Hepatocyte (in vitro differentiated cells): ENCODE results near the gene DNAJC5G. TPM values are rescaled to one million over a fixed set of nuclear protein-coding genes. Genes with fewer than 3 reads are reported as not detected.

Source experiments
- DNase-seq: peaks from one replicate; pipeline ENCODE4 v3.0.0-alpha.2; 2016; ENCODE audit warnings: low spot score
- H2AFZ ChIP-seq: fragments of 200-600 bp; sonication (generic); 2 replicates; pipeline ENCODE4 v1.6.0; 2016; ENCODE audit warnings: antibody characterized with exemption, mild to moderate bottlenecking
- H3K27ac ChIP-seq: fragments of 200-600 bp; sonication (generic); 2 replicates; pipeline ENCODE4 v1.5.1; 2016; ENCODE audit warnings: mild to moderate bottlenecking
- H3K27me3 ChIP-seq: fragments of 200-600 bp; sonication (generic); 2 replicates; pipeline ENCODE4 v1.6.1; 2016
- H3K36me3 ChIP-seq: fragments of 200-600 bp; sonication (generic); replicated peaks from 2 replicates; pipeline ENCODE4 v1.5.1; 2016; ENCODE audit warnings: low read depth; ENCODE audit not compliant: insufficient read depth
- H3K4me1 ChIP-seq: fragments of 200-600 bp; sonication (generic); 2 replicates; pipeline ENCODE4 v1.5.1; 2016; ENCODE audit warnings: mild to moderate bottlenecking, moderate library complexity; ENCODE audit not compliant: insufficient read depth
- H3K4me2 ChIP-seq: fragments of 200-600 bp; sonication (generic); 2 replicates; pipeline ENCODE4 v1.6.0; 2016
- H3K4me3 ChIP-seq: fragments of 200-600 bp; sonication (generic); 2 replicates; pipeline ENCODE4 v1.5.1; 2016; ENCODE audit warnings: mild to moderate bottlenecking
- H3K79me2 ChIP-seq: fragments of 200-600 bp; sonication (generic); 2 replicates; pipeline ENCODE4 v1.6.0; 2017; ENCODE audit warnings: mild to moderate bottlenecking
- H3K9me2 ChIP-seq: fragments of 200-600 bp; sonication (generic); replicated peaks from 2 replicates; pipeline ENCODE4 v1.6.0; 2017; ENCODE audit warnings: mild to moderate bottlenecking; ENCODE audit not compliant: insufficient read depth
- H3K9me3 ChIP-seq: fragments of 200-600 bp; sonication (generic); 2 replicates; pipeline ENCODE4 v1.5.1; 2016; ENCODE audit warnings: low read depth, mild to moderate bottlenecking
- H4K20me1 ChIP-seq: fragments of 200-600 bp; sonication (generic); 2 replicates; pipeline ENCODE4 v1.6.0; 2016; ENCODE audit warnings: mild to moderate bottlenecking; ENCODE audit not compliant: insufficient read depth, poor library complexity, severe bottlenecking
- EZH2 ChIP-seq: fragments of 200-600 bp; sonication (generic); IDR thresholded peaks from 2 replicates; pipeline ENCODE4 v1.6.1; 2016; ENCODE audit warnings: antibody characterized with exemption, mild to moderate bottlenecking, borderline replicate concordance
- EZH2phosphoT487 ChIP-seq: fragments of 200-600 bp; sonication (generic); IDR thresholded peaks from one replicate; pipeline ENCODE4 v1.6.1; 2018; ENCODE audit warnings: antibody characterized with exemption, mild to moderate bottlenecking, low read depth, moderate library complexity; ENCODE audit not compliant: unreplicated experiment, severe bottlenecking
- WGBS: methylation state at CpG from one replicate; pipeline ENCODE4 v1.1.6; 2016; ENCODE audit warnings: low lambda C conversion rate; ENCODE audit errors: missing lambda C conversion rate; 5-methylcytosine and 5-hydroxymethylcytosine counted together
- polyA plus RNA-seq: library from polyadenylated mRNA; unstranded; fragments of >200 nt; fragmentation: Nextera tagmentation; extraction: Ambion mirVana; gene quantifications from 2 replicates; pipeline ENCODE4 v1.2.1, GENCODE V29; 2016
- total RNA-seq: library from RNA; depleted of rRNA; stranded (reverse); fragments of >200 nt; gene quantifications from 2 replicates; pipeline ENCODE4 v1.2.3, GENCODE V29; 2014
- TF ChIP-seq, protein P1 (sequence below): fragments of 200-600 bp; sonication (generic); IDR thresholded peaks from 2 replicates; pipeline ENCODE4 v1.5.1; 2016; ENCODE audit warnings: antibody characterized with exemption, mild to moderate bottlenecking; ENCODE audit not compliant: poor library complexity

DNAJC5G gene
- total and polyA plus RNA-seq, 2 experiments from 2014 or later, result not detected

DNA sequence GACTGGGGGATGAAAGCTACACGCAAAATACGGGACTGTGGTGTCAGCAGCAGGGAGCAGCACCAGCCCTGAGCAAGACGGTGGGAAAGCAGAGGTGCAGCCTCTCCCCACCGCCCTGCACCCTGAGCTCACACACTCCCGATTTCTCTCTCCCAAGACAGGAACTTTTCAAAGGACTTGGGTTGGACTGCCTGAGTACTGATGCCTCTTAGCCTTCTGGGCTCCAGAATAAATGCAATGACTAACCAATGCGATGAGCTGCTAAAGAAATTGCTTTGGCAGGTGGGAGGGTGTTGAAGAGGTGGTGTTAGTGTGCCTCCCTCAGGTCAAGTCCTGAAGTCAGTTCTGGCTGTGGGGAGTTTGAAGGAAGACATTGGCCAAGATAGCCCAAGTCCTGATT lies 16.6 kb downstream of the DNAJC5G start:
- Histone ChIP-seq H3K4me3 (no peak overlapping the region), H3K4me1 (peaks cover 4% of the 10 kb centered on the region), H2AFZ (no peak overlapping the region), H3K36me3 (no peaks in the 10 kb centered on the region), H3K9me2 (no peaks in the 10 kb centered on the region), H3K4me2 (no peak overlapping the region), H3K27me3 (peaks cover 12% of the 10 kb centered on the region), H3K9me3 (no peaks in the 10 kb centered on the region), H3K27ac (no peak overlapping the region), H3K79me2 (no peaks in the 10 kb centered on the region), H4K20me1 (no peaks in the 10 kb centered on the region)
- TF ChIP-seq EZH2phosphoT487 (no peak), EZH2 (no peak)
- TF ChIP-seq, protein P1, sequence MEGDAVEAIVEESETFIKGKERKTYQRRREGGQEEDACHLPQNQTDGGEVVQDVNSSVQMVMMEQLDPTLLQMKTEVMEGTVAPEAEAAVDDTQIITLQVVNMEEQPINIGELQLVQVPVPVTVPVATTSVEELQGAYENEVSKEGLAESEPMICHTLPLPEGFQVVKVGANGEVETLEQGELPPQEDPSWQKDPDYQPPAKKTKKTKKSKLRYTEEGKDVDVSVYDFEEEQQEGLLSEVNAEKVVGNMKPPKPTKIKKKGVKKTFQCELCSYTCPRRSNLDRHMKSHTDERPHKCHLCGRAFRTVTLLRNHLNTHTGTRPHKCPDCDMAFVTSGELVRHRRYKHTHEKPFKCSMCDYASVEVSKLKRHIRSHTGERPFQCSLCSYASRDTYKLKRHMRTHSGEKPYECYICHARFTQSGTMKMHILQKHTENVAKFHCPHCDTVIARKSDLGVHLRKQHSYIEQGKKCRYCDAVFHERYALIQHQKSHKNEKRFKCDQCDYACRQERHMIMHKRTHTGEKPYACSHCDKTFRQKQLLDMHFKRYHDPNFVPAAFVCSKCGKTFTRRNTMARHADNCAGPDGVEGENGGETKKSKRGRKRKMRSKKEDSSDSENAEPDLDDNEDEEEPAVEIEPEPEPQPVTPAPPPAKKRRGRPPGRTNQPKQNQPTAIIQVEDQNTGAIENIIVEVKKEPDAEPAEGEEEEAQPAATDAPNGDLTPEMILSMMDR, result peak; percentile 11
- DNase-seq, result no peak
- 13% methylated on average over 6 of the region's 6 CpGs for WGBS

DNA sequence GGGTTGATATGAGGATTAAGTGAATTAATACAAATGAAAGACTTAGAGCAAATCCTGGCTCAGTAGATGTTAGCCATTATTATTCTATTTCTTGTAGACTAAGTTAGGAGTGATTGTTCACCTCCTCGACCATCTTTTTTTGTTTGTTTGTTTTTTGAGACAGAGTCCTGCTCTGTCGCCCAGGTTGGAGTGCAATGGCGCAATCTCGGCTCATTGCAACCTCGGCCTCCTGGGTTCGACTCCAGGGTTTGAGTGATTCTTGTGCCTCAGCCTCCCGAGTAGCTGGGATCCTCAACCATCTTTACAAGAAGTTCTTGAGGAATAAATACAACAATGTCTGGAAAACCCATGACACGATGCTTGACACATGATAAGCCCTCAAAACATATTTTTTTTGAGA lies 19.7 kb downstream of the DNAJC5G start:
- Histone ChIP-seq H3K4me3 (no peak overlapping the region), H3K27me3 (peaks cover 12% of the 10 kb centered on the region), H3K27ac (no peak overlapping the region), H3K4me2 (no peak overlapping the region), H3K36me3 (no peaks in the 10 kb centered on the region), H4K20me1 (no peaks in the 10 kb centered on the region), H3K9me3 (no peaks in the 10 kb centered on the region), H3K9me2 (no peaks in the 10 kb centered on the region), H2AFZ (no peak overlapping the region), H3K79me2 (no peaks in the 10 kb centered on the region), H3K4me1 (peaks cover 4% of the 10 kb centered on the region)
- no peak for DNase-seq
- WGBS, result 91% methylated on average over 8 of the region's 8 CpGs
- TF ChIP-seq EZH2phosphoT487, result no peak
- TF ChIP-seq, protein P1, result no peak
- TF ChIP-seq EZH2, result no peak

DNA sequence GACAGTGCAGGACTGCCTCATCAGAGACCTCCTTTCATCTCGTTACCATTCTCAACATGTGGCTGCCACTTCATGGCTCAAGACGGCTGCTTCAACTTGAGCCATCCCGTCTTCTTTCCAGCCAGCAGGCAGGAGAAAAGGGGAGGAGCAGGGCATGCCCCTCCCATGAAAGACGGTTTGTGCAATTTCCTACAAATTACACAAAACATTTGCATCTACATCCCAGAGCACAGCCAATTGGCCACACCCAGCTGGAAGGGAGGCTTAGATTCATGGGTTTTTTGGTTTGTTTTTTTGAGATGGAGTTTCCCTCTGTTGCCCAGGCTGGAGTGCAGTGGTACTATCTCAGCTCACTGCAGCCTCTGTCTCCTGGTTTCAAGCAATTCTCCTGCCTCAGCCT lies 21.2 kb downstream of the DNAJC5G start:
- H3K4me3 ChIP-seq, result no peak overlapping the region
- H3K27me3 ChIP-seq, result peaks cover 7% of the 10 kb centered on the region
- H3K4me2 ChIP-seq, result no peak overlapping the region
- H3K27ac ChIP-seq, result no peak overlapping the region
- DNase-seq, result no peak
- no peaks in the 10 kb centered on the region for H3K9me3 ChIP-seq
- no peaks in the 10 kb centered on the region for H3K36me3 ChIP-seq
- TF ChIP-seq, protein P1, result no peak
- TF ChIP-seq EZH2phosphoT487, result no peak
- no peak for TF ChIP-seq EZH2
- H3K4me1 ChIP-seq, result peaks cover 4% of the 10 kb centered on the region
- no peak overlapping the region for H2AFZ ChIP-seq
- H3K9me2 ChIP-seq, result no peaks in the 10 kb centered on the region
- no peaks in the 10 kb centered on the region for H3K79me2 ChIP-seq
- 76% methylated on average over 4 of the region's 4 CpGs for WGBS
- H4K20me1 ChIP-seq, result no peaks in the 10 kb centered on the region

DNA sequence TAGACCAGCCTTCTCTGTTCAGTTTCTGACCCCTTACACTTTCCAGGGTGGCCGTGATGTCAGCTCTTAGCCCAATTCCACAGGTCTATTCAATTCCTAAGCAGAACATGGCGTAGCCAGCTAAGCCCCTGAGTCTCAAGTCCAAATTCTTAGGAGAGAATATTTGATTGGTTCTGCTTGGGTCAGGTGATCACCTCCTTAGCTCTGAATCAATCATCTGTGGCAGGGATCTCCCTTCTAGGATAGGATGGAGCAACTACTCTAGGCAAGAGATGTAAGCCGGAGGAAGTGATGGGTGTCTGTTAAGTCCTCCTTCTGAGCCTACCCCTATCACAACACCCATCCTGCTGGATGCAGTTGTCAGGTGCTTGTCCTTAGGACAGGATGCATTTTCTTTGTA lies 22.0 kb downstream of the DNAJC5G start:
- no peaks in the 10 kb centered on the region for H3K36me3 ChIP-seq
- no peaks in the 10 kb centered on the region for H3K79me2 ChIP-seq
- H3K9me3 ChIP-seq, result no peaks in the 10 kb centered on the region
- TF ChIP-seq, protein P1, result no peak
- no peak for TF ChIP-seq EZH2phosphoT487
- TF ChIP-seq EZH2, result no peak
- H3K4me1 ChIP-seq, result peaks cover 4% of the 10 kb centered on the region
- H3K27ac ChIP-seq, result no peak overlapping the region
- 81% methylated on average over 3 of the region's 3 CpGs for WGBS
- H3K4me3 ChIP-seq, result no peak overlapping the region
- no peaks in the 10 kb centered on the region for H3K27me3 ChIP-seq
- no peaks in the 10 kb centered on the region for H4K20me1 ChIP-seq
- H2AFZ ChIP-seq, result no peak overlapping the region
- H3K9me2 ChIP-seq, result no peaks in the 10 kb centered on the region
- H3K4me2 ChIP-seq, result no peak overlapping the region
- DNase-seq, result no peak
